ENCODE results near the gene KRTAP12-1.
"Not testable (repeated sequence)": the region's sequence is repeated elsewhere in the genome, so short reads cannot be mapped to it uniquely, and the experiment has no call there.

The KRTAP12-1 gene

GRCh38 chr21:44687671-44688070 lies 5.7 kb upstream of the KRTAP12-1 start:
- no peak for TF ChIP-seq CTCF (IDR thresholded peaks at IDR 0.05; ENCODE audit: low read length, missing control alignments)
- no peak overlapping the region for H3K4me3 ChIP-seq (replicated peaks; ENCODE audit: low read depth, low read length)
- no peak for DNase-seq (ENCODE audit: low read depth)

DNA sequence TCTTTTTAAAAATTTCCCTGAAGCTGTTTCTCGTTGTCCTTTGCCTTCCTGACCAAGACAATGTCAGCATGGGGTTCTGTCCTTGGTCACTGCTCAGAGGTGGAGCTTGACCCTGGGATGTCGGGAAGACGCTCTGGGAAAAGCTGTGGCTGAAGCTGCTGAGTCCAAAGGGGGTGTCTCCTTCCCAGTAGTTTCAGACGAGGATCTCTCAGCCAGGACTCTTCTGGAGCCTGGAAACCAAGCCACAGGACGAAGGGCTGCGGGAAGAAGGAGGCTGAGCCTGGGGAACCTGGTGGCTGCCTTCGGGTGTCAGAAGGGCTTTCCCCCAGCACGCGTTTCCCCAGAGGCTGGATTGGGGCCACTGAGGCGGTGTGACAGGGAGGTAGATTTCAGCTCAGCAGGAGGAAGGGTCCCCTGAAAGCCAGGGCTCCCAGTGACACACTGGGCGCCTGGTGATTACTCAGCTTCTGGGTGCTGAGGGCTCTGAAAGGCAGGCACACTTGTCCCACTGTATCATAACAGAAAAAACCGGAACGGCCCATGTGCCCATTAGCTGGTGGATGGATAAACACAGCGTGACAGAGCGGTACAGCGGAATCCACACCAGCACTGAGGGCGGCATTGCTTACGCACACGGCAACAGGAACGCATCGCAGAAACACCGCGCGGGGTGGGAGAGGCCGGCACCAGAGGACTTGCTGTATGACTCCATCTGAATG lies 5.0 kb upstream of the KRTAP12-1 start:
- TF ChIP-seq CTCF (IDR thresholded peaks at IDR 0.05; ENCODE audit: low read length, missing control alignments): no peak
- DNase-seq (ENCODE audit: low read depth): no peak

DNA sequence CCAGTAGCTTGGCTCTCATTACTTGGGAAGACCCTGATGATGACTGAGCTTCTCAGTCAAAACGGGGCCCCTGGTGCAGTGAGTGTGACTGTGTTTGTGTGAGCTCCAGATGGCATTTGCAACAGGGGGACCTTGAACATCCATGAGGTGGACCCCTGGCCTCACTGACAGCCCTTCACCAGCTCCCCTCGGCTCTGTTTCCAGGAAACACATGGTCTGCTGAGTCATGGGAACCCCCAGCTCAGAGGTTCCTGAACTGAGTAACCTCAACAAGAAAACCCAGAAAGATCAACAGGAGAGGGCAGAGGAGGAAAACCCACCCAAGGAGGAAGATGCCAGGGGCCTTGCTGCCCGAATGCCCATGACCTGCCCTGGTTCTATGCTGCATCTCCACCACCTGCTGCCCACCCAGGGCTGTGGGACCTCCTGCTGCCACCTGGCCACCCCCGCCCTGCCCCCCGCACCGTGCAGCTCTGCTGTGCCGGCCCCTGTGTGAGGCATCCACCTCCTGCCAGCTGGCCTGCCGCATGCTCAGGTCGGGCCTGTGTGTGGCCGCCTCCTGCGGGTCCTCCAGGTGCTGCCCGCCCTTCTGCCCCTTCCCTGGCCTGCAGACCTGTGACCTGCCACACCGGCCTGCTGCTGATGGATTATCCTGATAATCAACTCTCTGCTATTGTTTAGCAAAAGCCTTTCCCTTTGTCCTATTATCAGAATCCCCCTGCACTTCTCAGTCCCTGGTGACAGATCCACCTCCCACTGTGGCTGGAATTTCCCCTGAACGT lies 4.2 kb upstream of the KRTAP12-1 start:
- H3K4me3 ChIP-seq (replicated peaks; ENCODE audit: low read depth, low read length): no peak overlapping the region
- TF ChIP-seq CTCF (IDR thresholded peaks at IDR 0.05; ENCODE audit: low read length, missing control alignments): no peak
- DNase-seq (ENCODE audit: low read depth): no peak

More for the DNA sequence above, 5.0 kb upstream of the KRTAP12-1 start:
- H3K4me3 ChIP-seq (replicated peaks; ENCODE audit: low read depth, low read length): no peak overlapping the region

GRCh38 chr21:44685050-44685449 lies 3.1 kb upstream of the KRTAP12-1 start:
- not testable (repeated sequence) for DNase-seq (ENCODE audit: low read depth); H3K4me3 ChIP-seq (replicated peaks; ENCODE audit: low read depth, low read length)

DNA sequence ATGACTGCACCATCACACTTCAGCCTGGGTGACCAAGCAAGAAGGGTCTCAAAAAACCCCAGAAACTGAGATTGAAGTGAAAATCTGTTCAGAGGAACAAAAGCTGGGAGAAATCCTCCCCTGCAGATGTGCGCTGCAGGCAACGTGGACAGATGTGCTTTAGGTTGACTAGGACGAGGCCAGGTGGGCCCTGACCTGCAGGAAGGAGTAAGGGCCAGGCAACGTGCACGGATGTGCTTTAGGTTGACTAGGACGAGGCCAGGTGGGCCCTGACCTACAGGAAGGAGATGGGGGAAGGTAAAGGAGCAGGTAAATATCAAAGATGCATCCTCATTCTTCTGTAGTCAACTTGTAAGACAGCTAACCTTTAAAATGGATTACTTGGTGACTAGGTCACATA lies 2.5 kb upstream of the KRTAP12-1 start:
- no peak for TF ChIP-seq CTCF (IDR thresholded peaks at IDR 0.05; ENCODE audit: low read length, missing control alignments)
- DNase-seq (ENCODE audit: low read depth): no peak
- no peak overlapping the region for H3K4me3 ChIP-seq (replicated peaks; ENCODE audit: low read depth, low read length)

GRCh38 chr21:44684077-44684476 lies 2.1 kb upstream of the KRTAP12-1 start:
- no peak for TF ChIP-seq CTCF (IDR thresholded peaks at IDR 0.05; ENCODE audit: low read length, missing control alignments)
- no peak for DNase-seq (ENCODE audit: low read depth)

DNA sequence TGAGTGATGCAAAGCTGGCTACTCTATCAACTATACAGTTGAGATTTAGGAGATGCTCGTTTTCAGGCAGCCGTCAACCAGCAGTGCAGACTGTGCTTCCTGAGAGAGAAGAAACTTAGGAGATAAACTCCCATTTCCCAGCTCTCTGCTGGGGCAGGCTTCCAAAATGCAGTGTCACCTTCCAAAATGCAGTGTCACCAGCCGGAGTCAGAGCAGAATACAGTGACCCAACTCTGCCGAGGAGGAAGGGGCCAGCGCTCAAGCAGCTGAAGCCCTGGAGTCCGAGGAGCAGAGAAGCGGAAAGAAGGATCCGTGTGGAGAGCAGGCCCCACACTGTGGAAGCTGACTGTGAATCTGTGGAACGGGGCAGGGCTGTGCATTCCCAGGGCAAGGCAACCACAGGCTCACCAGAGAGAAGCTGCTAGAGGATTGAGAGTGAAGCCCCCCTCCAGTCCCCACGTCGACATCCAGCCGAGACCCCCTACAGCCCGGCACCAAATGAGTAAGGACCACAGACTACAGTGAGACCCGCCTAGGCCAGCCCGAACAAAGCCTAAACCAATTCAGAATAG lies 703 bp upstream of the KRTAP12-1 start:
- DNase-seq (ENCODE audit: low read depth): no peak
- no peak overlapping the region for H3K4me3 ChIP-seq (replicated peaks; ENCODE audit: low read depth, low read length)
- TF ChIP-seq CTCF (IDR thresholded peaks at IDR 0.05; ENCODE audit: low read length, missing control alignments): no peak

More at GRCh38 chr21:44684077-44684476, 2.1 kb upstream of the KRTAP12-1 start:
- H3K4me3 ChIP-seq (replicated peaks; ENCODE audit: low read depth, low read length): no peak overlapping the region
